GM23338 (cell line): ENCODE results near the gene COL18A1.

Source experiments
- TF ChIP-seq, protein P1 (sequence below), 2 experiments: fragments of 200-600 bp in 1 of 2; sonication (generic) in 1 of 2; conservative IDR thresholded peaks; 2 replicates each; pipeline versions ENCODE4 v1.5.1 to v1.6.1; 2016 to 2017; ENCODE audit warnings: antibody characterized with exemption in 2 of 2, low read depth in 2 of 2, mild to moderate bottlenecking in 2 of 2, moderate library complexity in 1 of 2
- TF ChIP-seq, protein P2 (sequence below): IDR thresholded peaks from one replicate; pipeline ENCODE4 v1.6.1; 2018; ENCODE audit warnings: antibody characterized with exemption; ENCODE audit not compliant: unreplicated experiment

DNA sequence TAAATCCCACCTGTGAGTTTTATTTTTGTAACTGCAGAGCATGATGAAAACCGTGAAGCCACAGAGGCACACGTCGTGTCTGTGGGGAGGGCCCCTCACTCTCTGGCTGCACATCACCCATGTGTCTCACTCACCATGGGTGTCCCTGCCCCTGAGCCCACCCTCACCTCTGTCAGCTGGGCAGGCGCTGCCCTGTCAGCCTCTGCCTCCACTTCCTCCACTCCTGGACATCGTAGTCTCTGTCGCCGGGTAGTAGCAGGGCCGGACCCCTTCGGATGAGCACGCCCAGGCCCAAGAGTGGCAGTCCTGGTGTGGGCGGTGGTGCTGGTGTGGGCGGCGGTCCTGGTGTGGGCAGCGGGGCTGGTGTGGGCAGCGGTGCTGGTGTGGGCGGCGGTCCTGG is 37.3 kb downstream of the COL18A1 start:
- TF ChIP-seq, protein P1, sequence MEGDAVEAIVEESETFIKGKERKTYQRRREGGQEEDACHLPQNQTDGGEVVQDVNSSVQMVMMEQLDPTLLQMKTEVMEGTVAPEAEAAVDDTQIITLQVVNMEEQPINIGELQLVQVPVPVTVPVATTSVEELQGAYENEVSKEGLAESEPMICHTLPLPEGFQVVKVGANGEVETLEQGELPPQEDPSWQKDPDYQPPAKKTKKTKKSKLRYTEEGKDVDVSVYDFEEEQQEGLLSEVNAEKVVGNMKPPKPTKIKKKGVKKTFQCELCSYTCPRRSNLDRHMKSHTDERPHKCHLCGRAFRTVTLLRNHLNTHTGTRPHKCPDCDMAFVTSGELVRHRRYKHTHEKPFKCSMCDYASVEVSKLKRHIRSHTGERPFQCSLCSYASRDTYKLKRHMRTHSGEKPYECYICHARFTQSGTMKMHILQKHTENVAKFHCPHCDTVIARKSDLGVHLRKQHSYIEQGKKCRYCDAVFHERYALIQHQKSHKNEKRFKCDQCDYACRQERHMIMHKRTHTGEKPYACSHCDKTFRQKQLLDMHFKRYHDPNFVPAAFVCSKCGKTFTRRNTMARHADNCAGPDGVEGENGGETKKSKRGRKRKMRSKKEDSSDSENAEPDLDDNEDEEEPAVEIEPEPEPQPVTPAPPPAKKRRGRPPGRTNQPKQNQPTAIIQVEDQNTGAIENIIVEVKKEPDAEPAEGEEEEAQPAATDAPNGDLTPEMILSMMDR (conservative IDR thresholded peaks at IDR 0.05; ENCODE audit: low read depth in 2 of 2) = no peak
- TF ChIP-seq, protein P2, sequence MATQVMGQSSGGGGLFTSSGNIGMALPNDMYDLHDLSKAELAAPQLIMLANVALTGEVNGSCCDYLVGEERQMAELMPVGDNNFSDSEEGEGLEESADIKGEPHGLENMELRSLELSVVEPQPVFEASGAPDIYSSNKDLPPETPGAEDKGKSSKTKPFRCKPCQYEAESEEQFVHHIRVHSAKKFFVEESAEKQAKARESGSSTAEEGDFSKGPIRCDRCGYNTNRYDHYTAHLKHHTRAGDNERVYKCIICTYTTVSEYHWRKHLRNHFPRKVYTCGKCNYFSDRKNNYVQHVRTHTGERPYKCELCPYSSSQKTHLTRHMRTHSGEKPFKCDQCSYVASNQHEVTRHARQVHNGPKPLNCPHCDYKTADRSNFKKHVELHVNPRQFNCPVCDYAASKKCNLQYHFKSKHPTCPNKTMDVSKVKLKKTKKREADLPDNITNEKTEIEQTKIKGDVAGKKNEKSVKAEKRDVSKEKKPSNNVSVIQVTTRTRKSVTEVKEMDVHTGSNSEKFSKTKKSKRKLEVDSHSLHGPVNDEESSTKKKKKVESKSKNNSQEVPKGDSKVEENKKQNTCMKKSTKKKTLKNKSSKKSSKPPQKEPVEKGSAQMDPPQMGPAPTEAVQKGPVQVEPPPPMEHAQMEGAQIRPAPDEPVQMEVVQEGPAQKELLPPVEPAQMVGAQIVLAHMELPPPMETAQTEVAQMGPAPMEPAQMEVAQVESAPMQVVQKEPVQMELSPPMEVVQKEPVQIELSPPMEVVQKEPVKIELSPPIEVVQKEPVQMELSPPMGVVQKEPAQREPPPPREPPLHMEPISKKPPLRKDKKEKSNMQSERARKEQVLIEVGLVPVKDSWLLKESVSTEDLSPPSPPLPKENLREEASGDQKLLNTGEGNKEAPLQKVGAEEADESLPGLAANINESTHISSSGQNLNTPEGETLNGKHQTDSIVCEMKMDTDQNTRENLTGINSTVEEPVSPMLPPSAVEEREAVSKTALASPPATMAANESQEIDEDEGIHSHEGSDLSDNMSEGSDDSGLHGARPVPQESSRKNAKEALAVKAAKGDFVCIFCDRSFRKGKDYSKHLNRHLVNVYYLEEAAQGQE = no peak
